MCF 10A (cell line): ENCODE measurements around the gene LIN37. TPM values are rescaled to one million over a fixed set of nuclear protein-coding genes. Genes with fewer than 3 reads are reported as not detected.

ENCODE experiments used
- BruUV-seq: library from RNA; stranded (reverse); fragments of 400-500 nt; replicated peaks from 2 replicates; lab custom pipeline; 2021; lab: Mats Ljungman, UMichigan
- CTCF ChIA-PET: fragments of 300-600 bp; sonication (Branson Sonifier 250); formaldehyde crosslinking; extraction: SDS; loops from one replicate; lab custom pipeline; 2021; ENCODE audit warnings: antibody characterized with exemption, inconsistent platforms; lab: Yijun Ruan, JAX
- POLR2A ChIA-PET: fragments of 300-600, 350-650 bp; sonication (Branson Sonifier 250); formaldehyde crosslinking; extraction: SDS; loops from one replicate; lab custom pipeline; 2020; ENCODE audit warnings: antibody characterized with exemption, inconsistent platforms; lab: Yijun Ruan, JAX
- DNase-seq: peaks from one replicate; pipeline ENCODE4 v3.0.0-alpha.2; 2018; ENCODE audit not compliant: unreplicated experiment
- H3K27ac Mint-ChIP-seq: one replicate; pipeline ENCODE4 v1.8.0; 2022; ENCODE audit warnings: mild to moderate bottlenecking, low read depth, mixed read lengths; ENCODE audit not compliant: unreplicated experiment
- H3K27me3 Mint-ChIP-seq: one replicate; pipeline ENCODE4 v1.8.0; 2022; ENCODE audit warnings: mixed read lengths; ENCODE audit not compliant: insufficient read depth, unreplicated experiment
- H3K36me3 Mint-ChIP-seq: one replicate; pipeline ENCODE4 v1.8.0; 2022; ENCODE audit warnings: mild to moderate bottlenecking, moderate library complexity, mixed read lengths; ENCODE audit not compliant: insufficient read depth, unreplicated experiment
- H3K4me1 Mint-ChIP-seq: one replicate; pipeline ENCODE4 v1.8.0; 2022; ENCODE audit warnings: mixed read lengths; ENCODE audit not compliant: insufficient read depth, unreplicated experiment
- H3K4me3 Mint-ChIP-seq: one replicate; pipeline ENCODE4 v1.8.0; 2022; ENCODE audit warnings: mild to moderate bottlenecking, moderate library complexity, mixed read lengths; ENCODE audit not compliant: unreplicated experiment
- H3K9me3 Mint-ChIP-seq: one replicate; pipeline ENCODE4 v1.8.0; 2022; ENCODE audit warnings: mixed read lengths; ENCODE audit not compliant: unreplicated experiment
- intact Hi-C: fragments of 100-400 bp; cut with micrococcal nuclease; formaldehyde crosslinking; loops from 2 replicates; pipeline ENCODE4 v1.14.1; 2022
- total RNA-seq: library from RNA; stranded (reverse); gene quantifications from 2 replicates; pipeline ENCODE4 v1.2.3, GENCODE V29; 2022
- TF ChIP-seq, protein P1 (sequence below): fragments of 200-600 bp; IDR thresholded peaks from one replicate; pipeline ENCODE4 v1.8.0; 2022; ENCODE audit warnings: antibody characterized with exemption, mild to moderate bottlenecking; ENCODE audit not compliant: unreplicated experiment

The LIN37 gene
- total RNA-seq, 1 experiment from 2014 or later: 19.6 TPM

- BruUV-seq: no TSS peak
- Mint-ChIP-seq H3K27ac (no peak overlapping the region), H3K4me3 (no peak overlapping the region), H3K36me3 (no peaks in the 10 kb centered on the region), H3K27me3 (no peaks in the 10 kb centered on the region), H3K4me1 (peaks cover 13% of the 10 kb centered on the region), H3K9me3 (no peaks in the 10 kb centered on the region)
- CTCF ChIA-PET: interaction anchor here (0.6 to 1.8 kb wide), 6 partner anchors 18 to 264 kb away, joined by 3 to 6 read pairs (median 4); partner anchors contain the start of gene COX6B1
- TF ChIP-seq, protein P1, sequence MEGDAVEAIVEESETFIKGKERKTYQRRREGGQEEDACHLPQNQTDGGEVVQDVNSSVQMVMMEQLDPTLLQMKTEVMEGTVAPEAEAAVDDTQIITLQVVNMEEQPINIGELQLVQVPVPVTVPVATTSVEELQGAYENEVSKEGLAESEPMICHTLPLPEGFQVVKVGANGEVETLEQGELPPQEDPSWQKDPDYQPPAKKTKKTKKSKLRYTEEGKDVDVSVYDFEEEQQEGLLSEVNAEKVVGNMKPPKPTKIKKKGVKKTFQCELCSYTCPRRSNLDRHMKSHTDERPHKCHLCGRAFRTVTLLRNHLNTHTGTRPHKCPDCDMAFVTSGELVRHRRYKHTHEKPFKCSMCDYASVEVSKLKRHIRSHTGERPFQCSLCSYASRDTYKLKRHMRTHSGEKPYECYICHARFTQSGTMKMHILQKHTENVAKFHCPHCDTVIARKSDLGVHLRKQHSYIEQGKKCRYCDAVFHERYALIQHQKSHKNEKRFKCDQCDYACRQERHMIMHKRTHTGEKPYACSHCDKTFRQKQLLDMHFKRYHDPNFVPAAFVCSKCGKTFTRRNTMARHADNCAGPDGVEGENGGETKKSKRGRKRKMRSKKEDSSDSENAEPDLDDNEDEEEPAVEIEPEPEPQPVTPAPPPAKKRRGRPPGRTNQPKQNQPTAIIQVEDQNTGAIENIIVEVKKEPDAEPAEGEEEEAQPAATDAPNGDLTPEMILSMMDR: no peak
- intact Hi-C loops: no loop called here
- POLR2A ChIA-PET: interaction anchor here (1.0 to 1.3 kb wide), 3 partner anchors 19 to 163 kb away, joined by 3 read pairs; no protein-coding TSS in a partner anchor
- DNase-seq: no peak
These were observed 35.5 kb upstream of the LIN37 start for GRCh38 chr19:35712567-35713505.

- no peak for DNase-seq
- intact Hi-C loops: no loop called here
- POLR2A ChIA-PET: no interaction called here
These were observed 34.9 kb upstream of the LIN37 start for GRCh38 chr19:35713506-35713850.

GRCh38 chr19:35713904-35714495 is 34.4 kb upstream of the LIN37 start:
- intact Hi-C loops: no loop called here
- TF ChIP-seq, protein P1: no peak
- no peak for DNase-seq
- Mint-ChIP-seq H3K9me3 (no peaks in the 10 kb centered on the region), H3K4me1 (peaks cover 13% of the 10 kb centered on the region), H3K36me3 (no peaks in the 10 kb centered on the region), H3K4me3 (no peak overlapping the region), H3K27me3 (no peaks in the 10 kb centered on the region), H3K27ac (no peak overlapping the region)
- BruUV-seq: no TSS peak
- ChIA-PET POLR2A (no interaction called here), CTCF (interaction anchor here (0.6 to 1.5 kb wide), 5 partner anchors 21 to 165 kb away, joined by 3 to 10 read pairs (median 3); no protein-coding TSS in a partner anchor)

More at GRCh38 chr19:35713506-35713850, 34.9 kb upstream of the LIN37 start:
- H3K27ac Mint-ChIP-seq: no peak overlapping the region
- peaks cover 13% of the 10 kb centered on the region for H3K4me1 Mint-ChIP-seq
- no peak overlapping the region for H3K4me3 Mint-ChIP-seq
- no peaks in the 10 kb centered on the region for H3K9me3 Mint-ChIP-seq
- no TSS peak for BruUV-seq
- CTCF ChIA-PET: interaction anchor here (0.6 kb wide), 1 partner anchor 65 kb away, joined by 3 read pairs; the partner anchor contains the start of gene COX6B1
- H3K36me3 Mint-ChIP-seq: no peaks in the 10 kb centered on the region
- TF ChIP-seq, protein P1: no peak
- no peaks in the 10 kb centered on the region for H3K27me3 Mint-ChIP-seq
